H1 (cell line): ENCODE results near the gene MYBL2. TPM values are rescaled to one million over a fixed set of nuclear protein-coding genes. Genes with fewer than 3 reads are reported as not detected.

ENCODE experiments used
- CTCF ChIA-PET: fragments of 300-600 bp; sonication (Branson Sonifier 250); formaldehyde crosslinking; loops from one replicate; lab custom pipeline; 2021; ENCODE audit not compliant: partially characterized antibody; lab: Charles Lee
- POLR2A ChIA-PET: fragments of 300-600 bp; sonication (Branson Sonifier 250); formaldehyde crosslinking; loops from one replicate; lab custom pipeline; 2021; ENCODE audit warnings: inconsistent platforms; ENCODE audit not compliant: partially characterized antibody; lab: Charles Lee
- DNase-seq, 2 experiments: peaks; one replicate each; pipeline versions ENCODE4 v3.0.0 to v3.0.0-alpha.2; 2010 to 2022; ENCODE audit warnings: low spot score in 2 of 2, low read depth in 1 of 2, mixed read lengths in 1 of 2
- FAIRE-seq: peaks from 2 replicates; lab custom pipeline; 2011; peaks lifted over from hg19 to GRCh38; lab: Jason Lieb, UNC
- H2AFZ ChIP-seq: 2 replicates; pipeline ENCODE4 v1.8.1; 2012; ENCODE audit warnings: low read length, inconsistent platforms
- H2AK5ac ChIP-seq: 2 replicates; pipeline ENCODE4 v1.6.1; 2013; ENCODE audit warnings: low read depth, low read length
- H2BK120ac ChIP-seq: replicated peaks from 2 replicates; pipeline ENCODE3; 2013; ENCODE audit warnings: low read depth, low read length, inconsistent platforms
- H2BK12ac ChIP-seq: 2 replicates; pipeline ENCODE4 v1.6.1; 2013; ENCODE audit warnings: low read depth, low read length
- H2BK15ac ChIP-seq: 2 replicates; pipeline ENCODE4 v1.6.1; 2013; ENCODE audit warnings: low read length
- H2BK20ac ChIP-seq: 2 replicates; pipeline ENCODE4 v1.6.1; 2013; ENCODE audit warnings: low read length
- H2BK5ac ChIP-seq: 2 replicates; pipeline ENCODE4 v1.6.1; 2013; ENCODE audit warnings: low read depth, low read length
- H3K14ac ChIP-seq: 2 replicates; pipeline ENCODE4 v1.6.1; 2013; ENCODE audit warnings: inconsistent platforms; ENCODE audit not compliant: insufficient read length
- H3K18ac ChIP-seq: 2 replicates; pipeline ENCODE4 v1.6.1; 2013; ENCODE audit warnings: low read length; ENCODE audit errors: extremely low read depth
- H3K23ac ChIP-seq: 2 replicates; pipeline ENCODE4 v1.6.1; 2013; ENCODE audit warnings: inconsistent platforms; ENCODE audit not compliant: insufficient read length
- H3K23me2 ChIP-seq: 2 replicates; pipeline ENCODE4 v1.6.1; 2013; ENCODE audit warnings: low read depth, low read length
- H3K27ac ChIP-seq: 2 replicates; pipeline ENCODE4 v1.6.1; 2011; ENCODE audit warnings: low read depth, low read length, inconsistent platforms
- H3K27me3 ChIP-seq, 4 experiments: replicated peaks in 1 of 4; 1 replicate in 1 of 4; 2 replicates in 3 of 4; pipeline versions ENCODE4 v1.6.1 to v1.8.1; 2011 to 2013; ENCODE audit warnings: low read length in 3 of 4, mild to moderate bottlenecking in 3 of 4, inconsistent platforms in 2 of 4, mixed read lengths in 2 of 4, moderate library complexity in 1 of 4; ENCODE audit not compliant: control insufficient read depth in 3 of 4, insufficient read depth in 3 of 4; ENCODE audit errors: extremely low read depth in 1 of 4
- H3K36me3 ChIP-seq, 4 experiments: 2 replicates each; pipeline versions ENCODE4 v1.6.1 to v1.8.1; 2011 to 2013; ENCODE audit warnings: mild to moderate bottlenecking in 4 of 4, low read length in 3 of 4, moderate library complexity in 2 of 4, control low read depth in 1 of 4, inconsistent platforms in 1 of 4; ENCODE audit not compliant: insufficient read depth in 4 of 4, control insufficient read depth in 2 of 4
- H3K4ac ChIP-seq: replicated peaks from 2 replicates; pipeline ENCODE3; 2013; ENCODE audit warnings: low read length, low read depth, mixed read lengths, inconsistent platforms; ENCODE audit not compliant: insufficient read length
- H3K4me1 ChIP-seq, 4 experiments: replicated peaks in 1 of 4; 1 replicate in 1 of 4; 2 replicates in 3 of 4; pipeline versions ENCODE4 v1.6.1 to v1.8.1; 2011 to 2013; ENCODE audit warnings: low read length in 3 of 4, inconsistent platforms in 2 of 4, mixed read lengths in 1 of 4; ENCODE audit not compliant: insufficient read depth in 4 of 4, control insufficient read depth in 3 of 4
- H3K4me2 ChIP-seq, 2 experiments: 2 replicates each; pipeline versions ENCODE4 v1.6.1 to v1.8.1; 2011 to 2013; ENCODE audit warnings: low read depth in 2 of 2, low read length in 2 of 2, control low read depth in 1 of 2, inconsistent platforms in 1 of 2, mild to moderate bottlenecking in 1 of 2; ENCODE audit not compliant: insufficient read depth in 1 of 2
- H3K4me3 ChIP-seq, 4 experiments: fragments of 200-600, 300-600 bp in 1 of 4; sonication (generic), shearing (Covaris generic), sonication (Bioruptor Twin) in 1 of 4; 2 replicates each; pipeline versions ENCODE4 v1.5.1 to v1.8.1; 2011 to 2016; ENCODE audit warnings: low read length in 4 of 4, low read depth in 3 of 4, control low read depth in 2 of 4, inconsistent platforms in 2 of 4, mild to moderate bottlenecking in 2 of 4, mixed read lengths in 1 of 4, moderate library complexity in 1 of 4; ENCODE audit not compliant: insufficient read depth in 2 of 4; ENCODE audit errors: extremely low read depth in 1 of 4
- H3K56ac ChIP-seq: replicated peaks from 2 replicates; pipeline ENCODE3; 2013; ENCODE audit warnings: low read depth, mild to moderate bottlenecking, mixed read lengths, low read length, inconsistent platforms; ENCODE audit not compliant: insufficient read length
- H3K79me1 ChIP-seq: 2 replicates; pipeline ENCODE4 v1.6.1; 2013; ENCODE audit warnings: low read depth, low read length, control low read depth
- H3K79me2 ChIP-seq, 2 experiments: 2 replicates each; pipeline versions ENCODE4 v1.6.1 to v1.8.1; 2012 to 2013; ENCODE audit warnings: low read length in 2 of 2, mild to moderate bottlenecking in 2 of 2, inconsistent platforms in 1 of 2; ENCODE audit not compliant: insufficient read depth in 2 of 2, control insufficient read depth in 1 of 2
- H3K9ac ChIP-seq, 4 experiments: replicated peaks in 1 of 4; 1 replicate in 1 of 4; 2 replicates in 3 of 4; pipeline versions ENCODE4 v1.6.1 to v1.8.1; 2011 to 2013; ENCODE audit warnings: low read depth in 3 of 4, low read length in 3 of 4, control low read depth in 2 of 4, mild to moderate bottlenecking in 2 of 4, moderate library complexity in 2 of 4, inconsistent platforms in 1 of 4; ENCODE audit errors: extremely low read depth in 1 of 4
- H3K9me3 ChIP-seq, 2 experiments: 2 replicates each; pipeline versions ENCODE4 v1.6.1 to v1.8.1; 2012 to 2013; ENCODE audit warnings: mild to moderate bottlenecking in 2 of 2, moderate library complexity in 2 of 2, control low read depth in 1 of 2, inconsistent platforms in 1 of 2, low read depth in 1 of 2, low read length in 1 of 2, mixed read lengths in 1 of 2; ENCODE audit not compliant: insufficient read depth in 2 of 2
- H4K20me1 ChIP-seq, 2 experiments: replicated peaks in 1 of 2; 2 replicates each; pipeline versions ENCODE3 to v1.8.1; 2011 to 2013; ENCODE audit warnings: inconsistent platforms in 2 of 2, low read length in 2 of 2, mild to moderate bottlenecking in 1 of 2; ENCODE audit not compliant: insufficient read depth in 2 of 2, control insufficient read depth in 1 of 2
- H4K5ac ChIP-seq: 2 replicates; pipeline ENCODE4 v1.6.1; 2013; ENCODE audit warnings: low read length, low read depth, mixed read lengths, inconsistent platforms; ENCODE audit not compliant: insufficient read length
- H4K8ac ChIP-seq: 2 replicates; pipeline ENCODE4 v1.8.0; 2013; ENCODE audit warnings: mild to moderate bottlenecking, moderate library complexity, low read length, inconsistent platforms; ENCODE audit not compliant: insufficient read depth; ENCODE audit errors: extremely low read depth
- H4K91ac ChIP-seq: replicated peaks from 2 replicates; pipeline ENCODE3; 2013; ENCODE audit warnings: low read length, mixed read lengths, inconsistent platforms; ENCODE audit not compliant: insufficient read length
- ASH2L ChIP-seq: fragments of 200-600, 300-600 bp; sonication (generic); IDR thresholded peaks from one replicate; pipeline ENCODE4 v1.7.1; 2017; ENCODE audit warnings: low read length
- EGR1 ChIP-seq: IDR thresholded peaks from 2 replicates; pipeline ENCODE4 v1.6.1; 2011; ENCODE audit warnings: low read depth, low read length, borderline replicate concordance
- POU5F1 ChIP-seq: IDR thresholded peaks from 2 replicates; pipeline ENCODE4 v1.6.1; 2011; ENCODE audit warnings: low read depth, mild to moderate bottlenecking, low read length, moderate library complexity
- SAP30 ChIP-seq: fragments of 300-600 bp; sonication (generic); IDR thresholded peaks from 2 replicates; pipeline ENCODE4 v1.7.1; 2012; ENCODE audit warnings: low read length, moderate library complexity, mild to moderate bottlenecking, inconsistent platforms; ENCODE audit not compliant: insufficient read depth, insufficient replicate concordance
- SIN3A ChIP-seq, 2 experiments: IDR thresholded peaks in 1 of 2; conservative IDR thresholded peaks in 1 of 2; 2 replicates each; pipeline ENCODE4 v1.6.1; 2011 to 2012; ENCODE audit warnings: low read length in 2 of 2, improper control_type of control experiment in 1 of 2, low read depth in 1 of 2, mild to moderate bottlenecking in 1 of 2
- SIX5 ChIP-seq: IDR thresholded peaks from 2 replicates; pipeline ENCODE4 v1.6.1; 2011; ENCODE audit warnings: mild to moderate bottlenecking, low read depth, low read length
- TEAD4 ChIP-seq: IDR thresholded peaks from 2 replicates; pipeline ENCODE4 v1.6.1; 2012; ENCODE audit warnings: low read depth, low read length, inconsistent platforms, mixed read lengths
- WGBS, 2 experiments: shearing (Covaris generic) in 1 of 2; methylation state at CpG; one replicate each; pipeline versions ENCODE4 v1.1.6 to v1.1.7; 2013 to 2015; ENCODE audit warnings: low lambda C conversion rate in 2 of 2, mixed read lengths in 2 of 2, inconsistent platforms in 1 of 2, low coverage in 1 of 2, missing lambda C conversion rate in 1 of 2; ENCODE audit not compliant: insufficient replicate concordance in 2 of 2, insufficient coverage in 1 of 2, insufficient read length in 1 of 2; ENCODE audit errors: extremely low coverage in 1 of 2, missing lambda C conversion rate in 1 of 2; 5-methylcytosine and 5-hydroxymethylcytosine counted together
- polyA plus RNA-seq, 7 experiments: library from polyadenylated mRNA; depleted of rRNA in 3 of 7; stranded (reverse) in 5 of 7; unstranded in 2 of 7; fragments of >200 nt in 5 of 7; fragments of 200-250 nt in 2 of 7; gene quantifications; 1 replicate in 5 of 7; 2 replicates in 1 of 7; 4 replicates in 1 of 7; pipeline versions ENCODE4 v1.2.1 to v1.2.3, GENCODE V29; 2011 to 2013; ENCODE audit warnings: missing spikeins in 2 of 7, mixed read lengths in 2 of 7
- total RNA-seq: library from RNA; stranded (reverse); fragmentation: NEBNext Ultra II Directional; extraction: Animal tissue kit (Norgen Biotek cat#: 25700); gene quantifications from 2 replicates; pipeline ENCODE4 v1.2.1, GENCODE V29; 2021

MYBL2 gene
- total and polyA plus RNA-seq, 2 of the 8 experiments (the other 6 are each of a cell fraction or from before 2014, with no cell fraction given), result 75.3 to 207 TPM

DNA sequence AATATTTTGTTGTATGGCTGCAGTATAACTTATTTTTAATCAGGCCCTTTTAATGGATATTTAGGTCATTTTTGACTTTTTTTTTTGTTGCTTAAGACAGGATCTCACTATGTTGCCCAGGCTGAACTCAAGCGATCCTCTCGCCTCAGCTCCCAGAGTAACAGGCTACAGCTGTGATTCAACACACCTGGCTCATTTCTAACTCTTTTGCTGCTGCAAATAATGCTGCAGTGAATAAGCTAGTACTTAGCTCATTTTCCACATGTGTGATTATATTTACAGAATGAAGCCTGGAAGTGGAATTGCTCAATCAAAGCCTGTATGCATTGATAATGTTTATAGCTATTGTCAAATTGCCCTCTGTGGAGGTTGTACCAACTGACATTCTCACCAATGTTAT lies 58.8 kb downstream of the MYBL2 start:
- Histone ChIP-seq H3K9ac (no peak overlapping the region), H3K14ac (no peak overlapping the region)
- TF ChIP-seq POU5F1, result no peak
- no peak for TF ChIP-seq SIX5
- no peak for TF ChIP-seq EGR1
- no peak for TF ChIP-seq TEAD4
- TF ChIP-seq SIN3A (conservative IDR thresholded peaks at IDR 0.05 in 1 of 2, IDR thresholded peaks at IDR 0.05 in 1 of 2; ENCODE audit: low read depth in 1 of 2, low read length in 2 of 2), result no peak
- TF ChIP-seq ASH2L, result no peak
- TF ChIP-seq SAP30, result no peak
- TF ChIP-seq, all 59 proteins: peak for 0
- no peaks in the 10 kb centered on the region for H3K36me3 ChIP-seq
- H4K20me1 ChIP-seq, result no peaks in the 10 kb centered on the region
- H2AK5ac ChIP-seq, result no peak overlapping the region
- ChIA-PET CTCF (interaction anchor here (0.5 to 0.9 kb wide), 3 partner anchors 25 to 284 kb away, joined by 3 to 4 read pairs (median 4); no protein-coding TSS in a partner anchor), POLR2A (interaction anchor here (0.7 kb wide), 1 partner anchor 269 kb away, joined by 3 read pairs; no protein-coding TSS in a partner anchor)
- H3K27ac ChIP-seq, result no peak overlapping the region
- H3K23ac ChIP-seq, result no peak overlapping the region
- no peak overlapping the region for H3K18ac ChIP-seq
- H4K8ac ChIP-seq, result no peak overlapping the region
- H2BK15ac ChIP-seq, result no peak overlapping the region
- H3K4me3 ChIP-seq, result no peak overlapping the region
- H2BK120ac ChIP-seq, result no peak overlapping the region
- no peaks in the 10 kb centered on the region for H3K23me2 ChIP-seq
- H2BK20ac ChIP-seq, result no peak overlapping the region
- H3K9me3 ChIP-seq, result no peaks in the 10 kb centered on the region
- WGBS, 2 experiments, result 90% methylated on average over 2 of the region's 2 CpGs; no CpG with 5 or more reads in 1 of the 2 experiments
- H4K5ac ChIP-seq, result no peak overlapping the region
- no peaks in the 10 kb centered on the region for H3K79me1 ChIP-seq
- DNase-seq (no peak), FAIRE-seq (no peak)
- H2BK5ac ChIP-seq, result no peak overlapping the region
- H3K56ac ChIP-seq, result no peak overlapping the region
- H3K4me1 ChIP-seq, result peaks cover 0 to 12% (median 2%) of the 10 kb centered on the region in 4 experiments; a peak in 3 of 7 replicates
- H3K4ac ChIP-seq, result no peak overlapping the region
- no peaks in the 10 kb centered on the region; a peak in 1 of 7 replicates for H3K27me3 ChIP-seq
- no peak overlapping the region for H2AFZ ChIP-seq
- no peak overlapping the region for H4K91ac ChIP-seq
- H3K79me2 ChIP-seq, result no peaks in the 10 kb centered on the region
- no peak overlapping the region for H3K4me2 ChIP-seq
- no peak overlapping the region for H2BK12ac ChIP-seq
